HepG2 (cell line): ENCODE data around the gene TLE2. TPM values are rescaled to one million over a fixed set of nuclear protein-coding genes. Genes with fewer than 3 reads are reported as not detected.

Experiments
- ATAC-seq: fragments of 200-7000 bp; cut with Tn5 transposase; 3 replicates; pipeline ENCODE4 v1.9.1; 2020; ENCODE audit warnings: mild to moderate bottlenecking, moderate library complexity
- BruUV-seq: library from RNA; stranded (reverse); fragments of 400-500 nt; replicated peaks from 2 replicates; lab custom pipeline; 2021; lab: Mats Ljungman, UMichigan
- CTCF ChIA-PET: fragments of 300-600 bp; formaldehyde crosslinking; extraction: SDS; loops from one replicate; lab custom pipeline; 2021; ENCODE audit warnings: low total read pairs, inconsistent platforms, low intra/inter-chr PET ratio; lab: Yijun Ruan, JAX
- POLR2A ChIA-PET: fragments of 350-600 bp; sonication (Branson Sonifier 250); formaldehyde crosslinking; loops from one replicate; lab custom pipeline; 2020; ENCODE audit warnings: antibody characterized with exemption, inconsistent platforms; lab: Yijun Ruan, JAX
- DNase-seq: peaks from one replicate; pipeline ENCODE4 v3.0.0-alpha.2; 2015; ENCODE audit warnings: low spot score
- FAIRE-seq: peaks from 3 replicates; lab custom pipeline; 2011; peaks lifted over from hg19 to GRCh38; lab: Jason Lieb, UNC
- H2AFZ ChIP-seq: one replicate; pipeline ENCODE4 v1.6.1; 2011; ENCODE audit warnings: low read length, inconsistent platforms
- H3K27ac ChIP-seq: fragments of 300-600 bp; 3 replicates; pipeline ENCODE4 v1.8.0; 2011; ENCODE audit warnings: mixed run types, mild to moderate bottlenecking, mixed read lengths, low read length, inconsistent platforms; ENCODE audit not compliant: insufficient read depth; ENCODE audit errors: extremely low read length
- H3K27me3 ChIP-seq, 2 experiments: fragments of 200-600 bp in 1 of 2; 2 replicates in 1 of 2; 3 replicates in 1 of 2; pipeline versions ENCODE4 v1.6.0 to v1.8.0; 2011; ENCODE audit warnings: low read length in 2 of 2, mild to moderate bottlenecking in 2 of 2, moderate library complexity in 2 of 2, inconsistent platforms in 1 of 2; ENCODE audit not compliant: insufficient read depth in 2 of 2, control insufficient read depth in 1 of 2
- H3K36me3 ChIP-seq, 2 experiments: fragments of 200-600 bp in 1 of 2; replicated peaks in 1 of 2; 2 replicates in 1 of 2; 3 replicates in 1 of 2; pipeline versions ENCODE4 v1.5.1 to v1.8.0; 2011; ENCODE audit warnings: low read length in 2 of 2, inconsistent platforms in 1 of 2; ENCODE audit not compliant: insufficient read depth in 2 of 2, control insufficient read depth in 1 of 2
- H3K4me1 ChIP-seq: 2 replicates; pipeline ENCODE4 v1.5.1; 2012; ENCODE audit warnings: low read length, inconsistent platforms; ENCODE audit not compliant: insufficient read depth
- H3K4me2 ChIP-seq: 2 replicates; pipeline ENCODE4 v1.6.0; 2011; ENCODE audit warnings: low read depth, low read length, inconsistent platforms
- H3K4me3 ChIP-seq, 3 experiments: fragments of 200-600 bp in 1 of 3; sonication (generic), shearing (Covaris generic) in 1 of 3; replicated peaks in 1 of 3; 2 replicates each; pipeline ENCODE4 v1.5.1; 2011 to 2016; ENCODE audit warnings: low read length in 3 of 3, inconsistent platforms in 2 of 3, low read depth in 2 of 3, mild to moderate bottlenecking in 2 of 3, control low read depth in 1 of 3, mixed read lengths in 1 of 3; ENCODE audit not compliant: insufficient read depth in 1 of 3
- H3K79me2 ChIP-seq: one replicate; pipeline ENCODE4 v1.6.1; 2011; ENCODE audit warnings: low read length, inconsistent platforms; ENCODE audit not compliant: insufficient read depth
- H3K9ac ChIP-seq: 2 replicates; pipeline ENCODE4 v1.6.0; 2011; ENCODE audit warnings: mild to moderate bottlenecking, low read depth, low read length, inconsistent platforms; ENCODE audit not compliant: insufficient read depth
- H3K9me3 ChIP-seq: 2 replicates; pipeline ENCODE4 v1.5.1; 2012; ENCODE audit warnings: mild to moderate bottlenecking, low read length
- H4K20me1 ChIP-seq: 2 replicates; pipeline ENCODE4 v1.6.0; 2011; ENCODE audit warnings: inconsistent platforms, mild to moderate bottlenecking, low read length, moderate library complexity; ENCODE audit not compliant: insufficient read depth
- ATF6 ChIP-seq: sonication (generic); formaldehyde crosslinking; conservative IDR thresholded peaks from 2 replicates; pipeline ENCODE4 v1.4.0; 2020; ENCODE audit warnings: missing genetic modification reagents
- CAMTA2 ChIP-seq: sonication (generic); formaldehyde crosslinking; IDR thresholded peaks from 2 replicates; pipeline ENCODE4 v1.4.0; 2020; ENCODE audit warnings: mild to moderate bottlenecking, missing genetic modification reagents, borderline replicate concordance
- ETV5 ChIP-seq: IDR thresholded peaks from 2 replicates; pipeline ENCODE4 v1.6.1; 2018; ENCODE audit warnings: missing biosample characterization, missing genetic modification reagents, inconsistent platforms, borderline replicate concordance
- IRF1 ChIP-seq: sonication (generic); formaldehyde crosslinking; IDR thresholded peaks from 2 replicates; pipeline ENCODE4 v1.4.0; 2020; ENCODE audit warnings: low read depth, mild to moderate bottlenecking, missing genetic modification reagents
- KDM5B ChIP-seq: sonication (generic); formaldehyde crosslinking; IDR thresholded peaks from 2 replicates; pipeline ENCODE4 v1.4.0; 2020; ENCODE audit warnings: missing genetic modification reagents, mild to moderate bottlenecking, borderline replicate concordance
- MNT ChIP-seq: fragments of 450-650 bp; IDR thresholded peaks from 2 replicates; pipeline ENCODE4 v1.6.1; 2016
- PAX8 ChIP-seq: sonication (generic); formaldehyde crosslinking; IDR thresholded peaks from 2 replicates; pipeline ENCODE4 v1.8.0; 2022; ENCODE audit warnings: mild to moderate bottlenecking, missing genetic modification reagents, borderline replicate concordance
- PHF8 ChIP-seq: sonication (generic); formaldehyde crosslinking; IDR thresholded peaks from 2 replicates; pipeline ENCODE4 v1.5.0; 2020; ENCODE audit warnings: missing genetic modification reagents
- RBAK ChIP-seq: sonication (generic); formaldehyde crosslinking; IDR thresholded peaks from 2 replicates; pipeline ENCODE4 v1.5.1; 2020; ENCODE audit warnings: mild to moderate bottlenecking, missing genetic modification reagents
- SNAPC2 ChIP-seq: sonication (generic); formaldehyde crosslinking; IDR thresholded peaks from 2 replicates; pipeline ENCODE4 v1.8.1; 2022; ENCODE audit warnings: mild to moderate bottlenecking, missing genetic modification reagents
- ZNF530 ChIP-seq: sonication (generic); formaldehyde crosslinking; IDR thresholded peaks from 2 replicates; pipeline ENCODE4 v1.5.0; 2020; ENCODE audit warnings: low read depth, mild to moderate bottlenecking, missing genetic modification reagents
- WGBS: methylation state at CpG from one replicate; pipeline ENCODE4 v1.1.6; 2017; ENCODE audit warnings: low lambda C conversion rate; 5-methylcytosine and 5-hydroxymethylcytosine counted together
- in situ Hi-C: cut with HindIII; loops from 2 replicates; pipeline ENCODE4 v1.10.0; 2017; ENCODE audit warnings: low pct_unique_long_range_greater_than_20kb; ENCODE audit not compliant: extremely low pct_ligation_motif_present
- intact Hi-C: fragments of 100-400 bp; cut with micrococcal nuclease; formaldehyde crosslinking; loops from one replicate; pipeline ENCODE4 v1.10.0; 2022; ENCODE audit not compliant: unreplicated experiment
- polyA plus RNA-seq, 8 experiments: library from polyadenylated mRNA; depleted of rRNA in 3 of 8; stranded (reverse) in 7 of 8; unstranded in 1 of 8; fragments of >200 nt; fragmentation: Illumina TruSeq in 4 of 8; extraction: Trizol in 4 of 8; gene quantifications; 2 replicates each; pipeline versions ENCODE4 v1.2.1 to v1.2.3, GENCODE V29; 2011 to 2016; ENCODE audit warnings: low read depth in 4 of 8, missing spikeins in 1 of 8, mixed read lengths in 1 of 8; ENCODE audit not compliant: insufficient read depth in 1 of 8
- total RNA-seq, 5 experiments: library from RNA; depleted of rRNA; stranded (reverse); fragments of >200 nt; fragmentation: Illumina TruSeq; extraction: Trizol; gene quantifications; 2 replicates each; pipeline ENCODE4 v1.2.3, GENCODE V29; 2016; ENCODE audit warnings: low read depth in 1 of 5

The TLE2 gene
- total and polyA plus RNA-seq, 2 of the 13 experiments (the other 11 are each of a cell fraction or from before 2014, with no cell fraction given), result 0.07 to 0.81 TPM

- H3K36me3 ChIP-seq, result no peaks in the 10 kb centered on the region
- H3K4me2 ChIP-seq, result peak overlapping the region; percentile 13; the same call in 1 of the 2 replicates
- ChIA-PET POLR2A (no interaction called here), CTCF (no interaction called here)
- H2AFZ ChIP-seq, result no peak overlapping the region
- H3K9ac ChIP-seq, result no peak overlapping the region
- in situ Hi-C loops (no loop called here), intact Hi-C loops (no loop called here)
- BruUV-seq, result no TSS peak
- FAIRE-seq (no peak), DNase-seq (no peak), ATAC-seq (no peak; the same call in 2 of the 3 replicates)
- peaks cover 54% of the 10 kb centered on the region for H3K4me1 ChIP-seq
- no peaks in the 10 kb centered on the region for H3K79me2 ChIP-seq
- peaks cover 0 to 55% of the 10 kb centered on the region in 2 experiments; a peak in 4 of 5 replicates for H3K27me3 ChIP-seq
- H3K27ac ChIP-seq, result no peak overlapping the region
- H3K9me3 ChIP-seq, result no peaks in the 10 kb centered on the region
- WGBS, result 10% methylated on average over 6 of the region's 10 CpGs
- no peaks in the 10 kb centered on the region for H4K20me1 ChIP-seq
- peak overlapping the region in 1 of 3 experiments; percentile 6; a peak in 1 of 6 replicates for H3K4me3 ChIP-seq
- TF ChIP-seq IRF1 (CRISPR knock-in tag), result no peak
- no peak for TF ChIP-seq RBAK (CRISPR knock-in tag)
Observed at GRCh38 chr19:2982983-2983350, 46.1 kb downstream of the TLE2 start.

GRCh38 chr19:2982561-2982960 lies 46.5 kb downstream of the TLE2 start:
- peaks cover 54% of the 10 kb centered on the region for H3K4me1 ChIP-seq
- no peak overlapping the region for H3K27ac ChIP-seq
- no peaks in the 10 kb centered on the region for H4K20me1 ChIP-seq
- DNase-seq, result no peak
- peak overlapping the region in 1 of 3 experiments; percentile 6; a peak in 1 of 6 replicates for H3K4me3 ChIP-seq
- no peak overlapping the region for H3K9ac ChIP-seq
- H3K9me3 ChIP-seq, result no peaks in the 10 kb centered on the region
- H3K4me2 ChIP-seq, result peak overlapping the region; percentile 13; the same call in 1 of the 2 replicates
- no peak for ATAC-seq
- no peaks in the 10 kb centered on the region for H3K36me3 ChIP-seq
- H3K27me3 ChIP-seq, result peaks cover 0 to 54% of the 10 kb centered on the region in 2 experiments; a peak in 4 of 5 replicates
- BruUV-seq, result no TSS peak
- intact Hi-C loops (no loop called here), in situ Hi-C loops (no loop called here)
- 4% methylated on average over 2 of the region's 8 CpGs for WGBS
- no peaks in the 10 kb centered on the region for H3K79me2 ChIP-seq
- no peak for FAIRE-seq
- CTCF ChIA-PET, result no interaction called here
- POLR2A ChIA-PET, result interaction anchor here (0.7 kb wide), 1 partner anchor 54 kb away, joined by 4 read pairs; no protein-coding TSS in a partner anchor
- no peak overlapping the region for H2AFZ ChIP-seq
- TF ChIP-seq PHF8 (CRISPR knock-in tag) (no peak), MNT (no peak), KDM5B (CRISPR knock-in tag) (no peak), SNAPC2 (CRISPR knock-in tag) (no peak), PAX8 (CRISPR knock-in tag) (no peak), ZNF530 (CRISPR knock-in tag) (no peak), ETV5 (CRISPR knock-in tag) (no peak), CAMTA2 (CRISPR knock-in tag) (no peak), ATF6 (CRISPR knock-in tag) (no peak)
